ENCODE results near the gene CKAP2L.

The CKAP2L gene

DNA sequence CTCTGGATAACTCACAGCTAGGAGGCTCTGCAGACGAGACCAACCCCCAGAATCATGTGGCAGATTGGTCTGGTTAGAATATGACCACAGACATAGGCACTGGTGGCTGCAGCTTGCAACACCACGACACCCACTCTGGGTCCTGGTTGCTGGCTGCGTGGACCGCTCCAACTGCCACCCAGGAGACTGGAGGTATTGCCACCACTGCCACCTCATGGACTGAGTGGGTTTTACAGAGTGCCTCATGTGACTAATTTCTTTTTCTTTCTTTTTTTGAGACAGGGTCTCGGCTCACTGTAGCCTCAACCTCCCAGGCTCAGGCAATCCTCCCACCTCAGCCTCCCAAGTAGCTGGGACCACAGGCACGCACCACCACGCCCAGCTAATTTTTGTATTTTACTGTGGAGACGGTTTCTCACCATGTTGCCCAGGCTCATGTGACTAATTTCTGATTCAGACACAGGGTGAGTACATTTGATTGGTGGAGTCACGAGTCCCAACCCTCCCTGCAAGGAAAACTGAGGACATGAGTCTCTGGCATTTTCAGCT, 73.5 kb downstream of the CKAP2L start:
- TF ChIP-seq YY1 (IDR thresholded peaks at IDR 0.05; ENCODE audit: low read depth) (no peak), RAD21 (IDR thresholded peaks at IDR 0.05; ENCODE audit: low read depth) (peak; percentile 65)
- TF ChIP-seq, protein P1, sequence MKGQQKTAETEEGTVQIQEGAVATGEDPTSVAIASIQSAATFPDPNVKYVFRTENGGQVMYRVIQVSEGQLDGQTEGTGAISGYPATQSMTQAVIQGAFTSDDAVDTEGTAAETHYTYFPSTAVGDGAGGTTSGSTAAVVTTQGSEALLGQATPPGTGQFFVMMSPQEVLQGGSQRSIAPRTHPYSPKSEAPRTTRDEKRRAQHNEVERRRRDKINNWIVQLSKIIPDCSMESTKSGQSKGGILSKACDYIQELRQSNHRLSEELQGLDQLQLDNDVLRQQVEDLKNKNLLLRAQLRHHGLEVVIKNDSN (IDR thresholded peaks at IDR 0.05), result peak; percentile 60

DNA sequence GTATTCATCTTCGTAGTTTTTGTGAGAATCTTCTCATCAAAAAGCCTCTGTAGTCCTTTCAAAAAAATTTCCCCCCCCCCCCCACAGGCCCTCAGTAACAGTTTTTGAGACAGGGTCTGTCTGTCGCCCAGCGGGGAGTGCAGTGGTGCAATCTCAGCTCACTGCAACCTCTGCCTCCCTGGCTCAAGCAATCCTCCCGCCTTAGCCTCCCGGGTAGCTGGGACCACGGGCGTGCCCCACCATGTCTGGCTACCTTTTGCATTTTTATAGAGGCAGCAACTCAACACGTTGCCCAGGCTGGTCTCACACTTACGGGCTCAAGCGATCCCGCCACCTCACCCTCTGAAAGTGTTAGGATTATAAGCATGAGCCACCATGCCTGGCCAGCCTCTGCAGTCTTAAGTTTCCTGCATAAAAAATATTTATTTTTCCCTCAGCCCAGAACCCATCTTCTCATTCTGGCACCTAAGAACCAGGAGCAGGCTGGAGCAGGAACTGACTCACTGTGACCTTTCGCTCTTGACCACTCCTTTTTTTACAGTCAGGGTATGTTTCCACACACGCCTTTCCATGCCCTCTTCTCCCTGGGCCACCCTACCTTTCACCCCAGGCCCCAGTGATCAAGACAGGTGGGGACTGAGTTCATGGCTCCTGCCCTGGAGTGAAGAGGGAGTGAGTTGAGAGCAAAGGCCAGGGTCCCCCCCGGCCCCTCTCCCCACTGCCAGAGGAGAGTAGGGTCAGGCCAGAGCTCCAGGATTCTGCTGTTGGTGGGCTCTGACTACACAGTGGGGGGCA, 76.1 kb downstream of the CKAP2L start:
- TF ChIP-seq EP300 (IDR thresholded peaks at IDR 0.05; ENCODE audit: borderline replicate concordance) (no peak), NFIC (IDR thresholded peaks at IDR 0.05) (no peak), TCF12 (IDR thresholded peaks at IDR 0.05; ENCODE audit: low read depth) (no peak), EGR1 (IDR thresholded peaks at IDR 0.05) (no peak), RAD21 (IDR thresholded peaks at IDR 0.05; ENCODE audit: low read depth) (no peak), TAF1 (IDR thresholded peaks at IDR 0.05; ENCODE audit: low read depth) (no peak), CREB1 (IDR thresholded peaks at IDR 0.05; ENCODE audit: low read depth) (no peak), YY1 (IDR thresholded peaks at IDR 0.05; ENCODE audit: low read depth) (no peak), FOXM1 (IDR thresholded peaks at IDR 0.05; ENCODE audit: borderline replicate concordance, low read depth) (no peak)
- TF ChIP-seq, protein P1 (IDR thresholded peaks at IDR 0.05), result no peak

DNA sequence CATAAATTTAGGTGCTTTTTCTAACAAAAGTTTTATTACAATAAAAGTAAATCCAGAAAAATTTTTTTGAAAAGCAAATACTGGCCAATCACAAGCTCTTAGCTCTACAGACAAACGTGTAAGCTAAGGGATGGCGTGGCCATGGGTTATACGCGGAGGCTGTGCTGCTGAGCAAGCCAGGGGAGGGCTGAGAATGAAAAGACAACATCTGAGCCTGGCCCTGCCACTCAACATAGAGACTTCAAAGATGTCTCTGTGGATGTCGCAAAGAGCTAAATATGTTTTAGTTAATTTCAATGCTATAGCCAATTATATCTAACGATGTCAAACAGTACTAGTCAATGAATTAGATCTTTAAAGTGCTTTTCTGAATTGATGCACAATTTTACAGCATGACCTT, 76.9 kb downstream of the CKAP2L start:
- no peak for TF ChIP-seq NFIC (IDR thresholded peaks at IDR 0.05)
- TF ChIP-seq CREB1 (IDR thresholded peaks at IDR 0.05; ENCODE audit: low read depth), result no peak
- no peak for TF ChIP-seq CEBPB (IDR thresholded peaks at IDR 0.05)
- no peak for TF ChIP-seq RAD21 (IDR thresholded peaks at IDR 0.05; ENCODE audit: low read depth)
- no peak for TF ChIP-seq YY1 (IDR thresholded peaks at IDR 0.05; ENCODE audit: low read depth)
- TF ChIP-seq ZBTB7A (IDR thresholded peaks at IDR 0.05; ENCODE audit: low read depth), result no peak
- no peak for TF ChIP-seq EP300 (IDR thresholded peaks at IDR 0.05; ENCODE audit: borderline replicate concordance)
- TF ChIP-seq TEAD4 (IDR thresholded peaks at IDR 0.05), result no peak
- TF ChIP-seq, protein P1 (IDR thresholded peaks at IDR 0.05), result no peak
- no peak for TF ChIP-seq TAF1 (IDR thresholded peaks at IDR 0.05; ENCODE audit: low read depth)
- TF ChIP-seq, protein P2, sequence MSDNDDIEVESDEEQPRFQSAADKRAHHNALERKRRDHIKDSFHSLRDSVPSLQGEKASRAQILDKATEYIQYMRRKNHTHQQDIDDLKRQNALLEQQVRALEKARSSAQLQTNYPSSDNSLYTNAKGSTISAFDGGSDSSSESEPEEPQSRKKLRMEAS (IDR thresholded peaks at IDR 0.05), result no peak
- TF ChIP-seq, protein P3, sequence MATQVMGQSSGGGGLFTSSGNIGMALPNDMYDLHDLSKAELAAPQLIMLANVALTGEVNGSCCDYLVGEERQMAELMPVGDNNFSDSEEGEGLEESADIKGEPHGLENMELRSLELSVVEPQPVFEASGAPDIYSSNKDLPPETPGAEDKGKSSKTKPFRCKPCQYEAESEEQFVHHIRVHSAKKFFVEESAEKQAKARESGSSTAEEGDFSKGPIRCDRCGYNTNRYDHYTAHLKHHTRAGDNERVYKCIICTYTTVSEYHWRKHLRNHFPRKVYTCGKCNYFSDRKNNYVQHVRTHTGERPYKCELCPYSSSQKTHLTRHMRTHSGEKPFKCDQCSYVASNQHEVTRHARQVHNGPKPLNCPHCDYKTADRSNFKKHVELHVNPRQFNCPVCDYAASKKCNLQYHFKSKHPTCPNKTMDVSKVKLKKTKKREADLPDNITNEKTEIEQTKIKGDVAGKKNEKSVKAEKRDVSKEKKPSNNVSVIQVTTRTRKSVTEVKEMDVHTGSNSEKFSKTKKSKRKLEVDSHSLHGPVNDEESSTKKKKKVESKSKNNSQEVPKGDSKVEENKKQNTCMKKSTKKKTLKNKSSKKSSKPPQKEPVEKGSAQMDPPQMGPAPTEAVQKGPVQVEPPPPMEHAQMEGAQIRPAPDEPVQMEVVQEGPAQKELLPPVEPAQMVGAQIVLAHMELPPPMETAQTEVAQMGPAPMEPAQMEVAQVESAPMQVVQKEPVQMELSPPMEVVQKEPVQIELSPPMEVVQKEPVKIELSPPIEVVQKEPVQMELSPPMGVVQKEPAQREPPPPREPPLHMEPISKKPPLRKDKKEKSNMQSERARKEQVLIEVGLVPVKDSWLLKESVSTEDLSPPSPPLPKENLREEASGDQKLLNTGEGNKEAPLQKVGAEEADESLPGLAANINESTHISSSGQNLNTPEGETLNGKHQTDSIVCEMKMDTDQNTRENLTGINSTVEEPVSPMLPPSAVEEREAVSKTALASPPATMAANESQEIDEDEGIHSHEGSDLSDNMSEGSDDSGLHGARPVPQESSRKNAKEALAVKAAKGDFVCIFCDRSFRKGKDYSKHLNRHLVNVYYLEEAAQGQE (IDR thresholded peaks at IDR 0.05; ENCODE audit: low read depth), result no peak
- no peak for TF ChIP-seq EGR1 (IDR thresholded peaks at IDR 0.05)
- no peak for TF ChIP-seq FOXM1 (IDR thresholded peaks at IDR 0.05; ENCODE audit: borderline replicate concordance, low read depth)
- TF ChIP-seq TCF12 (IDR thresholded peaks at IDR 0.05; ENCODE audit: low read depth), result no peak
